Upper lobe of right lung (tissue), 1 donor: ENCODE data around the gene CCDC159. TPM values are rescaled to one million over a fixed set of nuclear protein-coding genes. Genes with fewer than 3 reads are reported as not detected.
"Not testable (repeated sequence)": the region's sequence is repeated elsewhere in the genome, so short reads cannot be mapped to it uniquely, and the experiment has no call there.

Experiments
- ATAC-seq: fragments of 200-7000 bp; cut with Tn5 transposase; one replicate; pipeline ENCODE4 v1.9.1; 2020; ENCODE audit warnings: mild to moderate bottlenecking, moderate library complexity
- DNase-seq: peaks from one replicate; pipeline ENCODE4 v3.0.0-alpha.2; 2020
- H3K27ac ChIP-seq: fragments of 200-600 bp; one replicate; pipeline ENCODE4 v1.8.0; 2022
- H3K27me3 ChIP-seq: fragments of 200-600 bp; one replicate; pipeline ENCODE4 v1.8.0; 2022; ENCODE audit warnings: mild to moderate bottlenecking
- H3K36me3 ChIP-seq: fragments of 200-600 bp; one replicate; pipeline ENCODE4 v1.8.0; 2022
- H3K4me1 ChIP-seq: fragments of 200-600 bp; one replicate; pipeline ENCODE4 v1.8.0; 2022
- H3K4me3 ChIP-seq: fragments of 200-600 bp; one replicate; pipeline ENCODE4 v1.8.0; 2022; ENCODE audit warnings: mild to moderate bottlenecking
- H3K9me3 ChIP-seq: fragments of 200-600 bp; one replicate; pipeline ENCODE4 v1.8.0; 2022
- intact Hi-C: fragments of 100-400 bp; cut with DNase I; formaldehyde crosslinking; loops from one replicate; pipeline ENCODE4 v1.11.0; 2022
- total RNA-seq: library from RNA; stranded (reverse); fragmentation: NEBNext Ultra II Directional; extraction: Animal tissue kit (Norgen Biotek cat#: 25700); gene quantifications from one replicate; pipeline ENCODE4 v1.2.1, GENCODE V29; 2021
- TF ChIP-seq, protein P1 (sequence below): fragments of 200-600 bp; IDR thresholded peaks from one replicate; pipeline ENCODE4 v1.8.0; 2022; ENCODE audit warnings: antibody characterized with exemption
- donor health status: DM: no; HTN: yes; CAD: no; lungs with severe emphysema.

Gene CCDC159
- total RNA-seq, 1 donor from 2014 or later, result 39.4 TPM

DNA sequence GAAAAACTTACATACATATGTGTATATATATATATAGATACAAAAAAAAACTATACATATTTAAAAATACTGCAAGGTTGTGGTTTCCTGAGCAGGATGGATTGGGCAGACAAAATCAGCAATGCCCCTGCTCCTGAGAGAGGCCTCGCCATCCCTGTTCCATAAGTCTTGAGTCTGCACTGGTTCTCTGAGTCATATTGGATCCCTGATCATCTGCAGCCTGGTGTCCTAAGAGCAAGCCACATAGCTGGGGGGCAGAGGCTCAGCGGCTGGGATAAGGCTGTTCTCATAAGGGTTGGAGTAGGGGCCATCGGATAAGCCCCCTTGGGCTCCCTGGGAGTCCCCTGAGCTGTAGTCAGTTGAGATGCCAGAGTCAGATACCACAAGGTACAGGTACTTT is 31.4 kb downstream of the CCDC159 start:
- ATAC-seq, result no peak
- peaks cover 48% of the 10 kb centered on the region for H3K4me1 ChIP-seq
- intact Hi-C loops, result no loop called here
- no peaks in the 10 kb centered on the region for H3K9me3 ChIP-seq
- no peak overlapping the region for H3K4me3 ChIP-seq
- TF ChIP-seq, protein P1, sequence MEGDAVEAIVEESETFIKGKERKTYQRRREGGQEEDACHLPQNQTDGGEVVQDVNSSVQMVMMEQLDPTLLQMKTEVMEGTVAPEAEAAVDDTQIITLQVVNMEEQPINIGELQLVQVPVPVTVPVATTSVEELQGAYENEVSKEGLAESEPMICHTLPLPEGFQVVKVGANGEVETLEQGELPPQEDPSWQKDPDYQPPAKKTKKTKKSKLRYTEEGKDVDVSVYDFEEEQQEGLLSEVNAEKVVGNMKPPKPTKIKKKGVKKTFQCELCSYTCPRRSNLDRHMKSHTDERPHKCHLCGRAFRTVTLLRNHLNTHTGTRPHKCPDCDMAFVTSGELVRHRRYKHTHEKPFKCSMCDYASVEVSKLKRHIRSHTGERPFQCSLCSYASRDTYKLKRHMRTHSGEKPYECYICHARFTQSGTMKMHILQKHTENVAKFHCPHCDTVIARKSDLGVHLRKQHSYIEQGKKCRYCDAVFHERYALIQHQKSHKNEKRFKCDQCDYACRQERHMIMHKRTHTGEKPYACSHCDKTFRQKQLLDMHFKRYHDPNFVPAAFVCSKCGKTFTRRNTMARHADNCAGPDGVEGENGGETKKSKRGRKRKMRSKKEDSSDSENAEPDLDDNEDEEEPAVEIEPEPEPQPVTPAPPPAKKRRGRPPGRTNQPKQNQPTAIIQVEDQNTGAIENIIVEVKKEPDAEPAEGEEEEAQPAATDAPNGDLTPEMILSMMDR, result no peak
- no peak for DNase-seq
- no peak overlapping the region for H3K27ac ChIP-seq
- H3K27me3 ChIP-seq, result no peaks in the 10 kb centered on the region
- no peaks in the 10 kb centered on the region for H3K36me3 ChIP-seq

DNA sequence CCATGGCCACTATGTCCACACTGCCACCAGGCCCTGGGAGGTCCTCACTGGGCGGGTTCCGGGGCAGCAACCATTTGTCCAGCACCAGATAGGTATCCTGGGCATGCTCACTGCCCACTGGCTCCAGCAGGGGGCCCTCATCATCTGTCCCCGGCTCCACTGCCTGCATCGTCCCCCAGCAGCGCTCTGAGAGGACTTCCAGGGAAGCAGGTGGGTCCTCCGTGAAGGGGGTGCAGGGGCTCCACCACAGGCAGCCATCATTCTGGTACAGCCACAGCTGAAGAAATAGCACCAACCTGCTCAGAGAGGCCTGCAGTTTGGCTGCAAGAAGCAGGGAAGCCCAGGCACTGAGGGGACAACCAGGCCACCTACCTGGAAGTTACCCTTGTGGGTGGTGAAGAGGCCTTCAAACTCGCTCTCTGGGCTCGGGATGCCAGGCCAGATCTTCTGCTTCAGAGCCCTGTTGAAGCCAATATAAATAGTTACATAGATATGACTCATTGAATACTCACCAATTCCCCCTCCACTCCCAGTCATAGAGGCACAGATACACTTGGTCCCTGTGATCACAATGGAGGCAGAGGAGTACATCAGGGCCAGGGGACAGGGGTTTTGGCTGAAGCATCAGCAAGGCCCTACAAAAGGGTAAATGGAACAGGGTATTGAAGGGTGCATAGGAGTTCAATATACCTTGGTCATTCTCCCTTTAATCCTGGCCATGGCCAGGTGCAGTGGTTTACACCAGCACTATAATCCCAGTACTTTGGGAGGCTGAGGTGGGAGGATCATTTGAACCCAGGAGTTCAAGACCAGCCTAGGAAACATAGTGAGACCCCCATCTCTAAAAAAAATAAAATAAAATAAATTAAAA is 32.2 kb downstream of the CCDC159 start:
- Histone ChIP-seq H3K9me3 (no peaks in the 10 kb centered on the region), H3K4me3 (no peak overlapping the region), H3K36me3 (no peaks in the 10 kb centered on the region), H3K27me3 (no peaks in the 10 kb centered on the region), H3K27ac (no peak overlapping the region), H3K4me1 (peaks cover 56% of the 10 kb centered on the region)
- TF ChIP-seq, protein P1, result peak; percentile 56
- no peak for DNase-seq
- intact Hi-C loops, result no loop called here
- ATAC-seq, result no peak

DNA sequence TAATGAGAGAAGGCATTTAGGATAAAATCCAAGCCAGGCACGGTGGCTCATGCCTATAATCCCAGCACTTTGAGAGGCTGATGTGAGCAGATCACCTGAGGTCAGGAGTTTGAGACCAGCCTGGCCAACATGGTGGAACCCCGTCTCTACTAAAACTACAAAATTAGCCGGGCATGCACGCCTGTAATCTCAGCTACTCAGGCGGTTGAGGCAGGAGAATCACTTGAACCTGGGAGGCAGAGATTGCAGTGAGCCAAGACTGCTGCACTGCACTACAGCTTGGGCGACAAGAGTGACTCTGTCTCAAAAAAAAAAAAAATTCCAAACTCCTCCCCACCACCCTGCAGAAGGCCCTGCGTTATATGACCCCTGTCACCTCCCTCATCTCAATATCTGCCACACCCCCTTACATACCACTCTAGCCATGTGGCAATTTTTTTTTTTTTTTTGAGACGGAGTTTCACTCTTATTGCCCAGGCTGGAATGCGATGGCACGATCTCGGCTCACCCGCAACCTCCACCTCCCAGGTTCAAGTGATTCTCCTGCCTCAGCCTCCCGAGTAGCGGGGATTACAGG is 33.0 kb downstream of the CCDC159 start:
- H3K9me3 ChIP-seq, intact Hi-C loops, H3K36me3 ChIP-seq, H3K27me3 ChIP-seq, DNase-seq, ATAC-seq, H3K4me3 ChIP-seq, H3K27ac ChIP-seq: not testable (repeated sequence)
- peaks cover 57% of the 10 kb centered on the region for H3K4me1 ChIP-seq

DNA sequence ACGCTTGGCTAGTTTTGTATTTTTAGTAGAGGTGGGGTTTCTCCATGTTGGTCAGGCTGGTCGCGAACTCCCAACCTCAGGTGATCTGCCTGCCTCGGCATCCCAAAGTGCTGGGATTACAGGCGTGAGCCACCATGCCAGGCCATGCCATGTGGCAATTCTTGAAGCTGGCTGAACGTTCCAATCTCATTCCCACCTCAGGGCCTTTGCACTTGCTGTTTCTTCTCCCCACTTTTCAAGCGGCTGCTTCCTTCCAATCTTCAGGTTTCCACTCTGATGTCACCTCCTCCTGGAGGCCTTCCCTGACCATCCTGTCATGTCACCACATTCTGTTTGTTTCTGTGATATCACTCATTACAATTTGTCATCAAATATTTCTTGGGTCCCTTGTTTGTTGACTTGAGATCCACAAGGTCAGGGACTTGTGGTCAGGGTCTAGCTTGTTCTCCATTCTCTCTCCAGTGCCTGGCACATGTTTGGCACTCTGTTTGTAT is 33.6 kb downstream of the CCDC159 start:
- intact Hi-C loops, result no loop called here
- no peak for ATAC-seq
- Histone ChIP-seq H3K27me3 (no peaks in the 10 kb centered on the region), H3K27ac (no peak overlapping the region), H3K36me3 (no peaks in the 10 kb centered on the region), H3K4me1 (peaks cover 58% of the 10 kb centered on the region), H3K9me3 (no peaks in the 10 kb centered on the region), H3K4me3 (peak overlapping the region; percentile 67)
- DNase-seq, result no peak
- TF ChIP-seq, protein P1, result no peak

DNA sequence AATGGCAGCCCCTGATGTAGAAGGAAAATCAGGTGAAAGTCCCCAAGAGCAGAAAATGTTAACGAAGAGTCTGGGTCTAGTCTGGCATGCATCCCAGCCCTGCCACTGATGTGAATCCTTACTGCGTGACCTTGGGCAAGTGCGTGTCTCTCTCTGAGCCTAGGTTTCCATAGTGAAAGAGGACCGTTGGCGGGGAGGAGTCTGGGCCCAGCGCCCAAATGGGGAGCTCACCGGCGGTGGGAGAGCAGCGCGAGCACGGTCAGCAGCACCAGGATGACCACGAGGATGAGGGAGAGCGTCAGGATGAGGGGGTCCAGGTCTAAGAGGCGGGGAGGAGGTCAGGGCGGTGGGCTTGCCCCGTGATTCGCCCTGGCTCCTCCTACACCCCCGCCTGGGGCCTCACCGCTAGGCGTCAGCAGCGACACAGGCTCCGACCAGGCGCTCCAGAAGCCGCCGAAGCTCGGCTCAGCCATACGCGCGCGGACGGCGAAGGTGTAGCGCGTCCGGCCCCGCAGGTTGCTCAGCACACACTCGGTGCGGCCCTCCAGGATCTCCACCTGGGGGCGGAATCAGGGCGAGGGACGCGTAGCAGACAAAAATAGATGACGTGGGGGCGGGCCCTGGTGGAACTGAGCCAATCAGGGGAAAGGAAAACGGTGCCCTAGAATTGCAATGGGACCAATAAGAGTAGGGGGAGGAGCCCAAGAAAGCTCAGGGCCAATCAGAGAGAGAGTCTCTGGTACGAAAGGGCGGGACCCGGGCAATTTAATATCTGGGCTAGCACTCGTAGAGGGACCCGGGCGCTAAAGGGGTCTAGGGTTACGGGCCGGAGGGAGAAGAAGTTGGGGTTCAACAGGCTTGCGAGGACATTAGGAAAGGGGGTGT is 34.6 kb downstream of the CCDC159 start:
- intact Hi-C loops, result no loop called here
- H3K27ac ChIP-seq, result peak overlapping the region; percentile 89
- DNase-seq (peak; percentile 95), ATAC-seq (peak; percentile 90)
- no peaks in the 10 kb centered on the region for H3K9me3 ChIP-seq
- H3K36me3 ChIP-seq, result no peaks in the 10 kb centered on the region
- peaks cover 52% of the 10 kb centered on the region for H3K4me1 ChIP-seq
- H3K4me3 ChIP-seq, result peak overlapping the region; percentile 67
- H3K27me3 ChIP-seq, result no peaks in the 10 kb centered on the region
- TF ChIP-seq, protein P1, result peak; percentile 80
